Measurements from ENCODE around the gene ALAS1.

ALAS1 gene

DNA sequence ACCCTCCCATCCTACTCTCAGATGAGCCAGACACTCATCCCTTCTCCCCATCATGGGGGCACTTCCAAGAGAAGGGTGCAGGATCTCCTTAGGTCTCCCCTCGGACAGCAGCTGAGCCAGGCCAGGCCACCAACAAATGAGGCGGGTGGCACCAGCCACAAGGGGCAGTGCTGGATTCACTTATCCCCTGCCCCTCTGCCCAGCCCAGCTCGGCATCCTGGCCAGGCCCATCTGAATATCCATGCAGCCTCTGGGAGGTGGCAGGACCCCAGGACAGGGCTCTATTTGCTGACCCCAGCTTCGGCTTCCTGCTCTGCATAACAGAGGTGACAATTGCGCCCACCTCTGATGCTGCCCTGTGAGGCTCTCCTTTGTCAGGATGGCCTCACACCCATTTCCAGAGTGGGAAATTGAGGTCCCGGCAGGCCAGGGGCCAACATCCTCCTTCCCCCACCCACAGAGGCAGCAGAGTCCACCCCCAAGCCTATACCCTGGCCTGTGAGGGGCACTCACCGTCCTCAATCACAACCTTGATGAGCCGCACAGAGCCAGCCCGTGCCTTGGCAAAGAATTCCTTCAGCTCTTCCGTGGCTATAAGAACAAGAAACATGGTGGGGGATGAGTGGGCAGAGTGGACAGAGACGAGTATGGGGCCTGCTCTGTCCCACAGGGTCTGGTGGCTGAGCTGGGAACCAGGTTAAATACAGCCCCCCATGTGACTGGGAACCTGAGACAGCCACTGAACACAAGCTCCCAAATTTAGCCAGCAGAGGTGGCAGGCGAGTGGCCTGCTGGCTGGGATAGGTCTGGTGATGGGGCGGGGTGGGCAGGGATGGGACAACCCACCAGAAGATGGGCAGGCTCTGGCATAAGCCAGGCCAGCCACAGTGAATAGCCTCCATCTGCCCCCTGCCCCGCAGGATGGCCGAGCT lies 36.8 kb downstream of the ALAS1 start:
- no peak for DNase-seq (ENCODE audit: low spot score)

DNA sequence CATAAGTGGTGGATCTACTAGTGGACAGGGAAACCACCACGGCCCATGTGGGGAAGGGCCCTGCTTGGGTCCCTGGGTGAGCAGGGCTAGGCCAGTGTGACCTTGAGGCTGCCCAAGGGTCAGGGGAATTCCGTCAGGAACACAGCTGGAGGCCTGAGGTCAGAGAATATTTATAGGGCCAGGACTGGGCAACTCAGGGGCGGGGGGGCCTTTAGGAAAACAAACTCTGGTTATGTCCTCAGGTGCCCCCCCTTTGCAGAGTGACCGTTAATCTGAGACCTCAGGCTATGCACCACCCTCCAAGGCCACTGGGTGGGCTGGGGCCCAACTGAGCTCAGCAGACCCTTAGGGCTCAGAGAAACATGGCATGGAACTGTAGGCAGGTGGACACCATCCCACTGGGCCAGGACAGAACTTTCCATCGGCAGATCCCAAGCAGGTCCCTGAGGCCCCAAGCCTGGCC lies 38.5 kb downstream of the ALAS1 start:
- no peak for DNase-seq (ENCODE audit: low spot score)

- no peak for DNase-seq (ENCODE audit: low spot score)
Measured at GRCh38 chr3:52237006-52237656, 39.2 kb downstream of the ALAS1 start.

DNA sequence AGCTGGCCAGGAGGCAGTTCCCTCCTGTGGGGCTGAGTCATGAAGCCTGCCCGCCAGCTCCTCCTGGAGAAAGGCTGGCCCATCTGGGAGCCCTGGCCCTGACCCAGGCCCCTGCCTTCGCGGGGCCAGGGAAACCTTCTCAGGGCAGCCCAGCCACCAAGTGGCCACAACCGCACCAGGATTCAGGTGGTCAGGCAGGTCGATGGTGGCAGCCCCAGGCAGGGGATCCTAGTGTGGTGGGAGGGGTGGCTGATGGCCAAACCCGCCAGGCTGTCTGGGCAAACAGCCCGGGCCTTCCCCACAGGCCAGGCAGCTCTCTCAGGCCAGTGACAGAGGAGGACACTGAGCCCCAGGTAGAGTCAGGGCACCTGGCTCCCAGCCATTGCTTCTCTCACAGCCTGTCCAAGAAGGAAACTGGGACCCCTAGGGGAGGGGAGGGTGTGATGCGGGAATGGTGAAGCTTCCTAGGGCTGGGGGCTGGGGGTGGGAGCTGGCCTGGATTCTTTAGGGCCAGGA lies 39.8 kb downstream of the ALAS1 start:
- no peak for DNase-seq (ENCODE audit: low spot score)

GRCh38 chr3:52238193-52238760 lies 40.3 kb downstream of the ALAS1 start:
- peak; percentile 75 for DNase-seq (ENCODE audit: low spot score)

DNA sequence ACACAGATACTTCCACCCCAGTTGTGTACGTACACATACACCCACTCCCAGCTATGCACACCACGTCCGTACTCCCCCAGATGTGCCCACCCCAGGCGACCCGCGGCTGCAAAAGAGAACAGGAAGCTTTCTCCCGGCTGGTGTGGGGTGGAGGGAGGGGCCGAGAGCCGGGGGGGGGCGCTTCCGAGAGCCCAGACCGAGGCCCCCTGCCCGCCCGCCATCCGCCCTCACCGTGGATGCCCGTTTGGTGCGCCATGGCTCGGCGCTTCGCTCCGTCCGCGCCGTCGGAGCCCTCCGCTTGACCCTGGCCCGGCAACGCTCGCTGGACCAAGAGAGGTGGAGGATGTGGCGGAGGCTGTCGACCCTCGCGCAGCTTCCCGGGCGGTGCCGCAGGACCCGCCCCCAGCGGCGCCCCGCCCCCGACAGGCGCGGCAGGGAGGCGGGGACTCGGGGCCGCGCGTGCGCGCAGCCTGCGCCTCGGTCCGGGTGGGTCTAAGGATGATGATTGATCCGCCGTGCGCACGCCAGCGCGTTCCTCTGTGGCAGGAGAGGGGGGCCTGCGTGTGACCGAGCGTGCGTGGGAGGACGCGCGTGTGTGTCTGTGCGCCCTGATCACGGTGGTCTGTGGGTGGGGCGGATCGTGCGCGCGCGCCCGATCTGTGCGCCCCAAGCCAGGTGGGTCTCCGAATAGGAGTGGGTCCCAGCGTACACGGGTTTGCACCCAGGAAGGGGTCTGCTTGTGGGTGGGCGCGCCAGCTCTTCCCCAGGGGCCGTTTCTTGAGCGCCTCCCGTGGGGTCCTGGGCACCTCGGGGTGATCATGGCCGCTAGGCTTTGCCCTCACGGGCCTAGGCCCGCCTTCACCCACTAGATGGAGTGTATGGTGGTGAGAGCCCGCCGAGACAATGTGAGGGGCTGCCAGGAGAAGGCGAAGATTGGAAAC lies 41.1 kb downstream of the ALAS1 start, which contains the start of gene TWF2:
Gene TWF2, minus strand, starts transcription at position 398 of the 941 bp plus-strand sequence. Its CDS starts 142 bp downstream, at position 256.
- DNase-seq (ENCODE audit: low spot score), result peak; percentile 99

- DNase-seq (ENCODE audit: low spot score), result peak; percentile 67
Measured at GRCh38 chr3:52240059-52240885, 42.3 kb downstream of the ALAS1 start.

DNA sequence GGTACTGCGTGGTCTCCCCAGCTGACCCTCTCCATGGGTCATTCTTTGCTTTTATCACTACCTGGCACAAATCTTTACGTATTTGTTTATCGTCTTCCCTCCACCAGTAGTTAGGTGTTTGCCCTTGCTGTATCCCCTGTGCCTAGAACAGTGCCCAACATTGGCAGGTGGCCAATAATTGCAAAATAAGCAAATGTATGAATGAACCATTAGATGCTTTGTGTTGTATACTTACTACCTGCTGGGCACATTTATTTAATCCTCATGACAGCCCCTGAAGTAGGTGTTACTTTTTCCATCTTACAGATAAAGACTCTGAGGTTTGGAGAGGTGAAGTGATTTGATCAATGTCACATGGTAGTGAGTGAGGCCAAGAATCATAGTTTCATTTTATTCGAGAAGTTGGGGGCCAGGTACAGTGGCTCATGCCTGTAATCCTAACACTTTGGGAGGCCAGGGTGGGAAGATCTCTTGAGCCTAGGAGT lies 43.0 kb downstream of the ALAS1 start:
- no peak for DNase-seq (ENCODE audit: low spot score)

GRCh38 chr3:52242039-52242438 lies 44.1 kb downstream of the ALAS1 start:
- DNase-seq (ENCODE audit: low spot score), result peak; percentile 2

DNA sequence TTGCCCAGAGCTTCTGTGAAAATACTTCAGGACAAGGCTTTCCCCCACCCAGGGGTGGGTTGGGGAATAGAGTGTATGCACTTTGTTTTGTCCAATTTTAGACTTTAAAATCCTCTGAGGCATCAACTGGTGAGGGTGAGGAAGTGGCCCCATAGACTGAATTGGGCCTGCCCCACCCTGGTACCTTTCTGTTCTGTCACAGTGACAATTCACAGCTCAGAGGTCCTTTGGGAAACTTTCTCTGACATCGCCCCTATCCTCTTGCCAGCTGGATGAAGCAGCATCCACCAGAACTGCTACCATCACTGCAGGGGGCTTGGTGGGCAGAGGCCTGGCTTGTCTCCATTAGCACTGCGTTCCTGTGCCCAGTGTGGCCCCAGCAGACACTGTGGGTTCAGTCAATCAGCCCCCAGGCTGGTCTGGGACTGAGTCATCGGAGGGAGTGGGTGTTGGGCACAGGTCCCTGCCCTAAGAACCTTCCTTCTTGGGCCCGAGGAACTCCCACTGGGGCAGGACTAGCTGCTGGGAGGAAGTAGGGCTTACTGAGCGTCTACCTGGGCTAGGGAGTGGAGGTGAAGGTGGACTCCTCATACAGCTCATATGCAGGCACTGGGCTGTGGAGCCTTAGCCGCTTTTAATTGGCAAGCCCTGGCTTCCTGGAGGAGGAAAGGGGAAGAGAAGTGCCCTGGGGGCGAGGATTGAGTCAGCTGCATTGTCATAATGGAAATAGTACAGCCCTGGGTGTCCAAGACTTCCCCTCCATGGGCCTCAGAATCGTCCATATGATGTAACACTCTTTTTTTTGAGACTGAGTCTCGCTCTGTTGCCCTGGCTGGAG lies 46.0 kb downstream of the ALAS1 start:
- DNase-seq (ENCODE audit: low spot score), result no peak

DNA sequence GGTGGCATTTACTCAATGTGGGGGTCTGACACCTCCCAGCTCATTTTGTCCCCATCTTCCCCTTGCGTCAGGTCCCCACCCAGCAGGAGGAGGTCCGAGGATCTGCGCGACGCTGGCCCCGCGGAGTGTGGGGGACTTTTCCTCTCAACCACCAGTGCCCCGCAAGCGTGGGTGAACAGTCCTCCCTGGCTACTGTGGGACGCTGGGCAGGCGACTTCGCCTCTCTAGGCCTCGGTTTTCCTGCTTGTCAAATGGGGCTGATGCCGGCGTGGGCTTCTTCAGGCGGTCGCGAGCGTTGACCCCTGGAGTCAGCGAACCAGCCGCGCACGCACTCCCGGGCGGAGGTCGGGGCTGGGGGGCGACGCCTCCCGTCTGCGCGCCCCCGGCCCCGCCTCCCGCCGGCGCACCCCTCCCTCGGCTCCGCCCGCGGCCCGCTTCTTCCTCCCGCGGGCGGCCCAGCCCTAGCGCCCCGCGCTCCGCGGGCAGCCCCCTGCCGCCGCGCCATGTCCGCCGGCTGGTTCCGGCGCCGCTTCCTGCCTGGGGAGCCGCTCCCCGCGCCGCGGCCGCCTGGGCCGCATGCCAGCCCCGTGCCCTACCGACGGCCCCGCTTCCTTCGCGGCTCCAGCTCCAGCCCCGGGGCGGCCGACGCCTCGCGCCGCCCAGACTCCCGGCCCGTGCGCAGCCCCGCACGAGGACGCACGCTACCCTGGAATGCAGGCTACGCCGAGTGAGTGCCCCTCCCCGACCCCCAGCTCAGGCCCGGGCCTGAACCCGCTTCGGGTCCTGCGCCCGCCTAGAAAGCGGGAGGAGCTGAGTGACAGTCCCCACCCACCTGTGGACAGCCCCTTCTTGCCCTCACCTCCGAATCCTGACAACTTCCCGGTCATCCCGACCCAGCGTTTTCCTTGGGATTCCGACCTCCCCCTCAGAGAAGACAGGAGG lies 47.6 kb downstream of the ALAS1 start, which contains the start of gene PPM1M:
Gene PPM1M, plus strand, starts transcription at position 438 of the 942 bp plus-strand sequence. Its CDS starts 66 bp downstream, at position 504.
- DNase-seq (ENCODE audit: low spot score), result peak; percentile 76

GRCh38 chr3:52246264-52246620 lies 48.3 kb downstream of the ALAS1 start:
- DNase-seq (ENCODE audit: low spot score), result no peak

- no peak for DNase-seq (ENCODE audit: low spot score)
Measured at GRCh38 chr3:52246728-52247408, 48.9 kb downstream of the ALAS1 start.

- DNase-seq (ENCODE audit: low spot score), result no peak
Measured at GRCh38 chr3:52247409-52248164, 49.6 kb downstream of the ALAS1 start.

GRCh38 chr3:52248165-52248541 lies 50.2 kb downstream of the ALAS1 start:
- DNase-seq (ENCODE audit: low spot score), result no peak

DNA sequence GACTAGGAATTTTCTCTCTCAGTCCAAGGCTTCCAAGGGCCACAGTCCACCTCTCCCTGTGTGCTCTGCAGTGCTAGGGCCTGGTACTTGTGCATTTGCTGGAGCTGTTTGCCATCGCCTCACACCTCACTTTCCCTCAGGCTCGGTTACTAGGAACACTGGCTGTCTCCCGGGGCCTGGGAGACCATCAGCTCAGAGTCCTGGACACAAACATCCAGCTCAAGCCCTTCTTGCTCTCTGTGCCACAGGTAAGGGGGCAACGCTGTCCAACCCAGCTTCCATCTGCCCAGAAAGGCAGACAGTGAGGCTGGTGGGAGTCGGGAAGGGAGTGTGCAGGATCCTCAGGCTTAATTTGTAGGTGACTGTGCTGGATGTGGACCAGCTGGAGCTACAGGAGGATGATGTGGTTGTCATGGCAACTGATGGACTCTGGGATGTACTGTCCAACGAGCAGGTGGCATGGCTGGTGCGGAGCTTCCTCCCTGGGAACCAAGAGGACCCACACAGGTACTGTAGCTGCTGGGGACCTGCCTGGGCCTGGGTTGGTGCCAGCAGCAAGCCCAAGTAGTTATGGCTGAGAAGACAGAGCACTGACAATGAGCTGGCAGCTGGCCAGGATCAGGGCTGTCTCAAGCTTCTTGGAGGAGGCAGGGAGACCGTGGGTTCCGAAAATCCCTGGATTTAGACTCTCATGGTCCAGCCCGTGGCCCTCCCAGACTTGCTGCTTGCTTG lies 51.0 kb downstream of the ALAS1 start:
- DNase-seq (ENCODE audit: low spot score), result no peak

Data from HuH-7 (cell line).